Stimulated activated naive CD8-positive, alpha-beta T cell treated with anti-CD3 and anti-CD28 coated beads, Interleukin-15, Interleukin-2, amounts not matched to agents 100 ng/mL and 50 ng/mL, for 24 hours (primary cell): ENCODE measurements around the gene BGN.
A peak's percentile ranks its signal among the peaks of the same experiment; 100 is the strongest.

Source experiments
- H3K27ac Mint-ChIP-seq: one replicate; pipeline ENCODE4 v1.8.0; 2021; ENCODE audit warnings: mild to moderate bottlenecking, mixed read lengths
- H3K27me3 Mint-ChIP-seq: one replicate; pipeline ENCODE4 v1.8.0; 2021; ENCODE audit warnings: mixed read lengths
- H3K36me3 Mint-ChIP-seq: one replicate; pipeline ENCODE4 v1.8.0; 2021; ENCODE audit warnings: low read depth, mixed read lengths
- H3K4me1 Mint-ChIP-seq: one replicate; pipeline ENCODE4 v1.8.0; 2021; ENCODE audit warnings: low read depth, mixed read lengths
- H3K4me3 Mint-ChIP-seq: one replicate; pipeline ENCODE4 v1.8.0; 2021; ENCODE audit warnings: mild to moderate bottlenecking, mixed read lengths
- H3K9me3 Mint-ChIP-seq: one replicate; pipeline ENCODE4 v1.8.0; 2021; ENCODE audit warnings: mixed read lengths

The BGN gene

GRCh38 chrX:153470411-153471363 is 24.1 kb upstream of the BGN start, which contains the start of gene HAUS7:
TSS of gene HAUS7 (minus strand) at chrX:153470576. CDS start at chrX:153470557, 19 bp downstream.
- Mint-ChIP-seq H3K4me3 (peak within 1 kb of the TSS; percentile 85), H3K9me3 (no peaks in the 10 kb centered on the region), H3K36me3 (peaks cover 8% of the 10 kb centered on the region), H3K27me3 (no peaks in the 10 kb centered on the region), H3K27ac (peak within 1 kb of the TSS; percentile 76), H3K4me1 (peaks cover 7% of the 10 kb centered on the region)

DNA sequence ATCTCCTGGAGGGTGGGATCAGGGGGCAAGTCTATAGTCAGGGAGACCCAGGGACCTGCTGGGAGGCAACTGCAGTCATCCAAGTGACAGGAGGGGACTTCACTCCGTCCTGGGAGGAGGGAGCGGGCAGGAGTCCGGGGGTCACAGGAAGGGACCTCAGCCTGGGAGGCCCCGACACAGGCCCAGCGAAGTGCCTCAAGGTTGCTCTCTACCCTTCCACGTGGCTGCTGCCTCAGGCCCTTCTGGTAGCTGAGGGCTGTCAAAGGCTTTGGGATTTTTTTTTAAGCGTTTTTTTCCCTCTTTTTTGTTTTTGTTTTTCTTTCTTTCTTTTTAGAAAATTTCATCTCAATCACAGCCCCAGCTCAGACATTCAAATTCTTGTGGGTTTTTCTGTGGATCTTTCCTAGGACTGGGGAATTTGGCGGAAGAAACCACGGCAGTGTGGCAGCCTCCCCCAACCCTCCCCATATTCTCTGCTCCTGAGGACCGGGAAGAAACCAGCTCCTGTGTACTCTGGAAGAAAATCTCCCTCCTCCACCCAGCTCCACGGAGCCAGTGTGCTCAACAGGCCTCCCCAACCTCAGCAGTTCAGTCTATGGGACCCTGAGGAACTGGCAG is 23.0 kb upstream of the BGN start:
- peaks cover 8% of the 10 kb centered on the region for H3K36me3 Mint-ChIP-seq
- no peaks in the 10 kb centered on the region for H3K9me3 Mint-ChIP-seq
- peaks cover 7% of the 10 kb centered on the region for H3K4me1 Mint-ChIP-seq
- H3K4me3 Mint-ChIP-seq = no peak overlapping the region
- H3K27ac Mint-ChIP-seq = peak overlapping the region; percentile 45
- no peaks in the 10 kb centered on the region for H3K27me3 Mint-ChIP-seq

GRCh38 chrX:153473126-153473525 is 21.7 kb upstream of the BGN start:
- no peaks in the 10 kb centered on the region for H3K27me3 Mint-ChIP-seq
- no peaks in the 10 kb centered on the region for H3K36me3 Mint-ChIP-seq
- peaks cover 7% of the 10 kb centered on the region for H3K4me1 Mint-ChIP-seq
- no peak overlapping the region for H3K4me3 Mint-ChIP-seq
- no peak overlapping the region for H3K27ac Mint-ChIP-seq
- H3K9me3 Mint-ChIP-seq = no peaks in the 10 kb centered on the region

- Mint-ChIP-seq H3K36me3 (no peaks in the 10 kb centered on the region), H3K27ac (no peak overlapping the region)
Observed at GRCh38 chrX:153474266-153474665, 20.5 kb upstream of the BGN start.

GRCh38 chrX:153474718-153475117 is 20.1 kb upstream of the BGN start:
- H3K4me3 Mint-ChIP-seq = no peak overlapping the region
- no peaks in the 10 kb centered on the region for H3K9me3 Mint-ChIP-seq
- no peak overlapping the region for H3K27ac Mint-ChIP-seq
- no peaks in the 10 kb centered on the region for H3K27me3 Mint-ChIP-seq
- H3K4me1 Mint-ChIP-seq = peaks cover 3% of the 10 kb centered on the region
- no peaks in the 10 kb centered on the region for H3K36me3 Mint-ChIP-seq

More at GRCh38 chrX:153474266-153474665, 20.5 kb upstream of the BGN start:
- H3K4me1 Mint-ChIP-seq = peaks cover 3% of the 10 kb centered on the region
- no peak overlapping the region for H3K4me3 Mint-ChIP-seq
- no peaks in the 10 kb centered on the region for H3K27me3 Mint-ChIP-seq
- H3K9me3 Mint-ChIP-seq = no peaks in the 10 kb centered on the region

- H3K9me3 Mint-ChIP-seq = no peaks in the 10 kb centered on the region
- H3K4me3 Mint-ChIP-seq = no peak overlapping the region
- no peaks in the 10 kb centered on the region for H3K27me3 Mint-ChIP-seq
- no peaks in the 10 kb centered on the region for H3K36me3 Mint-ChIP-seq
- H3K27ac Mint-ChIP-seq = no peak overlapping the region
- H3K4me1 Mint-ChIP-seq = peaks cover 3% of the 10 kb centered on the region
Observed at GRCh38 chrX:153475271-153475670, 19.5 kb upstream of the BGN start.

GRCh38 chrX:153475751-153476281 is 19.0 kb upstream of the BGN start:
- no peak overlapping the region for H3K27ac Mint-ChIP-seq
- no peak overlapping the region for H3K4me3 Mint-ChIP-seq
- no peaks in the 10 kb centered on the region for H3K36me3 Mint-ChIP-seq
- peaks cover 3% of the 10 kb centered on the region for H3K4me1 Mint-ChIP-seq
- H3K27me3 Mint-ChIP-seq = no peaks in the 10 kb centered on the region
- H3K9me3 Mint-ChIP-seq = no peaks in the 10 kb centered on the region

GRCh38 chrX:153476666-153477363 is 18.0 kb upstream of the BGN start:
- no peak overlapping the region for H3K27ac Mint-ChIP-seq
- H3K36me3 Mint-ChIP-seq = no peaks in the 10 kb centered on the region
- H3K9me3 Mint-ChIP-seq = no peaks in the 10 kb centered on the region
- H3K4me3 Mint-ChIP-seq = no peak overlapping the region
- peaks cover 3% of the 10 kb centered on the region for H3K4me1 Mint-ChIP-seq
- no peaks in the 10 kb centered on the region for H3K27me3 Mint-ChIP-seq

- Mint-ChIP-seq H3K36me3 (no peaks in the 10 kb centered on the region), H3K27me3 (no peaks in the 10 kb centered on the region), H3K27ac (no peak overlapping the region), H3K4me3 (no peak overlapping the region), H3K4me1 (peaks cover 3% of the 10 kb centered on the region), H3K9me3 (no peaks in the 10 kb centered on the region)
Observed at GRCh38 chrX:153477364-153477857, 17.4 kb upstream of the BGN start.

GRCh38 chrX:153477901-153478300 is 16.9 kb upstream of the BGN start:
- H3K4me1 Mint-ChIP-seq = peaks cover 3% of the 10 kb centered on the region
- no peaks in the 10 kb centered on the region for H3K36me3 Mint-ChIP-seq
- H3K9me3 Mint-ChIP-seq = no peaks in the 10 kb centered on the region
- H3K4me3 Mint-ChIP-seq = no peak overlapping the region
- no peak overlapping the region for H3K27ac Mint-ChIP-seq
- H3K27me3 Mint-ChIP-seq = no peaks in the 10 kb centered on the region

DNA sequence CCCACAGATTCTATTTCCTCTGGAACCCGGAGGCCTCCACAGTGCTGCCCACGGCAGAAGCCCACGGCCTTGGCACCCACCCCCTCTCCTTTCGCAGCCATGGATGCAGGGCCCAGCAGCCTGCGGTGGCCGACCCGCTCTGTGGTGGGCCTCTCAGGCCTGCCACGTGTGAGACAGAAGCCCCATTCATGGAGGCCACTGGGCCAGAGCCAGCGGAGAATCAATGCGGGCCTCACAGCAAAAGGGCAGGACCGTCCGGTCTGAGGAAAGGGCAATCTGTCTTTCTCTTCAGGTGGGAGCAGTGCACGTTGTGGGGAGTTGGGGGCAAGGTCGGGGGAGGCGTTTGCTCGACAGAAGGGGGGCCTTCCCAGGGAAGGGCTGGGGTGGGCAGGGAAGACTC is 16.0 kb upstream of the BGN start:
- no peaks in the 10 kb centered on the region for H3K9me3 Mint-ChIP-seq
- H3K4me1 Mint-ChIP-seq = no peaks in the 10 kb centered on the region
- H3K27ac Mint-ChIP-seq = no peak overlapping the region
- no peaks in the 10 kb centered on the region for H3K27me3 Mint-ChIP-seq
- H3K36me3 Mint-ChIP-seq = no peaks in the 10 kb centered on the region
- no peak overlapping the region for H3K4me3 Mint-ChIP-seq

GRCh38 chrX:153481043-153481442 is 13.7 kb upstream of the BGN start:
- no peaks in the 10 kb centered on the region for H3K36me3 Mint-ChIP-seq
- H3K4me3 Mint-ChIP-seq = no peak overlapping the region
- H3K4me1 Mint-ChIP-seq = no peaks in the 10 kb centered on the region
- H3K9me3 Mint-ChIP-seq = no peaks in the 10 kb centered on the region
- no peaks in the 10 kb centered on the region for H3K27me3 Mint-ChIP-seq
- no peak overlapping the region for H3K27ac Mint-ChIP-seq

GRCh38 chrX:153482376-153483015 is 12.3 kb upstream of the BGN start:
- no peaks in the 10 kb centered on the region for H3K36me3 Mint-ChIP-seq
- H3K4me1 Mint-ChIP-seq = no peaks in the 10 kb centered on the region
- H3K4me3 Mint-ChIP-seq = no peak overlapping the region

GRCh38 chrX:153485396-153486080 is 9.2 kb upstream of the BGN start:
- Mint-ChIP-seq H3K4me3 (no peak overlapping the region), H3K36me3 (no peaks in the 10 kb centered on the region), H3K4me1 (no peaks in the 10 kb centered on the region), H3K9me3 (no peaks in the 10 kb centered on the region), H3K27me3 (no peaks in the 10 kb centered on the region), H3K27ac (no peak overlapping the region)

More at GRCh38 chrX:153482376-153483015, 12.3 kb upstream of the BGN start:
- Mint-ChIP-seq H3K27me3 (no peaks in the 10 kb centered on the region), H3K27ac (no peak overlapping the region), H3K9me3 (no peaks in the 10 kb centered on the region)
